K562 (cell line): ENCODE data around the gene THSD8. TPM values are rescaled to one million over a fixed set of nuclear protein-coding genes. Genes with fewer than 3 reads are reported as not detected.

Experiments used
- ATAC-seq: fragments of 200-7000 bp; cut with Tn5 transposase; 3 replicates; pipeline ENCODE4 v1.9.1; 2020; ENCODE audit warnings: moderate library complexity
- BruUV-seq: library from RNA; stranded (reverse); fragments of 400-500 nt; replicated peaks from 2 replicates; lab custom pipeline; 2021; lab: Mats Ljungman, UMichigan
- CTCF ChIA-PET: fragments of 300-600 bp; formaldehyde crosslinking; extraction: SDS; loops from one replicate; lab custom pipeline; 2021; ENCODE audit warnings: low intra/inter-chr PET ratio; lab: Yijun Ruan, JAX
- POLR2A ChIA-PET: fragments of 300-600, 350-650 bp; sonication (Branson Sonifier 250); formaldehyde crosslinking; extraction: SDS; loops from one replicate; lab custom pipeline; 2021; ENCODE audit warnings: antibody characterized with exemption, inconsistent platforms; lab: Yijun Ruan, JAX
- DNase-seq, 4 experiments: peaks; one replicate each; pipeline versions ENCODE4 v3.0.0 to v3.0.0-alpha.2; 2011 to 2018; ENCODE audit warnings: low spot score in 3 of 4, mixed read lengths in 3 of 4; ENCODE audit errors: extremely low read depth in 1 of 4
- FAIRE-seq: peaks from 2 replicates; lab custom pipeline; 2011; peaks lifted over from hg19 to GRCh38; lab: Jason Lieb, UNC
- H2AFZ ChIP-seq: 2 replicates; pipeline ENCODE4 v1.6.0; 2011; ENCODE audit warnings: low read depth, low read length, control low read depth, inconsistent platforms
- H3K27ac ChIP-seq: fragments of 200-600 bp; 3 replicates; pipeline ENCODE4 v1.8.0; 2011; ENCODE audit warnings: low read depth, mild to moderate bottlenecking, control low read depth, inconsistent platforms, low read length, moderate library complexity, mixed read lengths; ENCODE audit errors: extremely low read depth
- H3K27me3 ChIP-seq, 2 experiments: fragments of 300-600 bp in 1 of 2; 2 replicates in 1 of 2; 3 replicates in 1 of 2; pipeline versions ENCODE4 v1.6.0 to v1.8.0; 2011; ENCODE audit warnings: inconsistent platforms in 2 of 2, low read length in 2 of 2, mild to moderate bottlenecking in 1 of 2, mixed read lengths in 1 of 2, moderate library complexity in 1 of 2; ENCODE audit not compliant: control insufficient read depth in 2 of 2, insufficient read depth in 2 of 2
- H3K36me3 ChIP-seq: fragments of 300-600 bp; 3 replicates; pipeline ENCODE4 v1.8.0; 2011; ENCODE audit warnings: mild to moderate bottlenecking, low read length, inconsistent platforms; ENCODE audit not compliant: control insufficient read depth, insufficient read depth
- H3K4me1 ChIP-seq, 2 experiments: fragments of 200-600 bp in 1 of 2; replicated peaks in 1 of 2; 2 replicates in 1 of 2; 3 replicates in 1 of 2; pipeline versions ENCODE4 v1.5.1 to v1.8.0; 2011; ENCODE audit warnings: inconsistent platforms in 2 of 2, low read length in 2 of 2, mild to moderate bottlenecking in 1 of 2, mixed read lengths in 1 of 2, moderate library complexity in 1 of 2; ENCODE audit not compliant: control insufficient read depth in 2 of 2, insufficient read depth in 2 of 2
- H3K4me2 ChIP-seq: 2 replicates; pipeline ENCODE4 v1.6.1; 2011; ENCODE audit warnings: low read length, control low read depth, inconsistent platforms, mixed read lengths; ENCODE audit not compliant: insufficient read depth
- H3K4me3 ChIP-seq: fragments of 200-600 bp; sonication (generic), shearing (Covaris generic); 2 replicates; pipeline ENCODE4 v1.5.1; 2016; ENCODE audit warnings: control low read depth, inconsistent platforms
- H3K79me2 ChIP-seq: fragments of 200-600 bp; 3 replicates; pipeline ENCODE4 v1.8.0; 2011; ENCODE audit warnings: low read length, inconsistent platforms; ENCODE audit not compliant: control insufficient read depth, insufficient read depth
- H3K9ac ChIP-seq, 2 experiments: 2 replicates each; pipeline versions ENCODE4 v1.6.0 to v1.6.1; 2011; ENCODE audit warnings: low read depth in 2 of 2, low read length in 2 of 2, control low read depth in 1 of 2, inconsistent platforms in 1 of 2, mild to moderate bottlenecking in 1 of 2, mixed read lengths in 1 of 2; ENCODE audit not compliant: insufficient read depth in 1 of 2
- H3K9me1 ChIP-seq: one replicate; pipeline ENCODE4 v1.6.0; 2011; ENCODE audit warnings: inconsistent platforms, mild to moderate bottlenecking, low read length, moderate library complexity; ENCODE audit not compliant: control insufficient read depth, insufficient read depth
- H3K9me3 ChIP-seq: replicated peaks from 2 replicates; pipeline ENCODE4 v1.5.1; 2011; ENCODE audit warnings: low read depth, low read length, inconsistent platforms; ENCODE audit not compliant: control insufficient read depth, insufficient read depth
- H4K20me1 ChIP-seq: replicated peaks from 2 replicates; pipeline ENCODE4 v1.6.1; 2011; ENCODE audit warnings: low read length, inconsistent platforms, mixed read lengths; ENCODE audit not compliant: control insufficient read depth, insufficient read depth
- BHLHE40 ChIP-seq: IDR thresholded peaks from 2 replicates; pipeline ENCODE4 v1.6.1; 2011; ENCODE audit warnings: low read length, improper control_type of control experiment
- CBFB ChIP-seq: sonication (generic); formaldehyde crosslinking; IDR thresholded peaks from 2 replicates; pipeline ENCODE4 v1.4.0; 2020; ENCODE audit warnings: mild to moderate bottlenecking, missing genetic modification reagents
- ERF ChIP-seq: fragments of 450-650 bp; formaldehyde crosslinking; IDR thresholded peaks from 2 replicates; pipeline ENCODE4 v1.4.0; 2020; ENCODE audit warnings: mild to moderate bottlenecking, mixed read lengths
- HNRNPK ChIP-seq: fragments of 200-400 bp; formaldehyde crosslinking; IDR thresholded peaks from one replicate; pipeline ENCODE4 v1.6.1; 2018; ENCODE audit warnings: mild to moderate bottlenecking, low read depth, low read length; ENCODE audit not compliant: poor library complexity, severe bottlenecking
- IFI16 ChIP-seq: fragments of 250-450 bp; sonication (Bioruptor Pico); IDR thresholded peaks from 2 replicates; pipeline ENCODE4 v2.1.2; 2022; ENCODE audit warnings: mild to moderate bottlenecking, inconsistent platforms
- MECOM ChIP-seq: fragments of 250-450 bp; sonication (Bioruptor Pico); IDR thresholded peaks from 2 replicates; pipeline ENCODE4 v1.8.0; 2022; ENCODE audit warnings: inconsistent platforms
- NR0B1 ChIP-seq: fragments of 450-650 bp; IDR thresholded peaks from one replicate; pipeline ENCODE4 v1.6.1; 2018; ENCODE audit warnings: mild to moderate bottlenecking, moderate library complexity; ENCODE audit not compliant: partially characterized antibody
- NR3C1 ChIP-seq: sonication (generic); formaldehyde crosslinking; IDR thresholded peaks from 2 replicates; pipeline ENCODE4 v1.8.1; 2022; ENCODE audit warnings: missing genetic modification reagents
- SMARCA5 ChIP-seq: fragments of 450-650 bp; IDR thresholded peaks from 2 replicates; pipeline ENCODE4 v1.6.1; 2016
- TCF7 ChIP-seq: sonication (generic); IDR thresholded peaks from 2 replicates; pipeline ENCODE4 v1.6.1; 2016; ENCODE audit warnings: antibody characterized with exemption, borderline replicate concordance
- TRIM25 ChIP-seq: fragments of 450-650 bp; IDR thresholded peaks from 2 replicates; pipeline ENCODE4 v1.7.0; 2016; ENCODE audit warnings: borderline replicate concordance
- ZNF316 ChIP-seq: fragments of 450-650 bp; IDR thresholded peaks from 2 replicates; pipeline ENCODE4 v1.6.1; 2016
- WGBS: fragments of 100-300 bp; shearing (Covaris generic); methylation state at CpG from one replicate; pipeline ENCODE4 v1.1.6; 2016; ENCODE audit warnings: low coverage, mixed read lengths; ENCODE audit not compliant: insufficient coverage; ENCODE audit errors: missing lambda C conversion rate; 5-methylcytosine and 5-hydroxymethylcytosine counted together
- in situ Hi-C: fragments of 300-500 bp; cut with MboI; formaldehyde crosslinking; loops from 4 replicates; pipeline ENCODE4 v1.15.0; 2018; ENCODE audit warnings: inconsistent platforms, mixed read lengths
- intact Hi-C: fragments of 100-400 bp; cut with micrococcal nuclease; formaldehyde crosslinking; loops from 2 replicates; pipeline ENCODE4 v1.14.2; 2022
- polyA plus RNA-seq, 8 experiments: library from polyadenylated mRNA; depleted of rRNA in 4 of 8; stranded (reverse) in 5 of 8; unstranded in 3 of 8; fragments of >200 nt; fragmentation: Nextera tagmentation in 2 of 8; fragmentation: Illumina TruSeq in 1 of 8; extraction: Ambion mirVana in 2 of 8; extraction: Trizol in 1 of 8; gene quantifications; 2 replicates each; pipeline versions ENCODE4 v1.2.1 to v1.2.3, GENCODE V29; 2011 to 2014; ENCODE audit warnings: inconsistent platforms in 1 of 8, missing spikeins in 1 of 8
- total RNA-seq, 7 experiments: library from RNA; depleted of rRNA in 6 of 7; stranded (reverse); fragments of >200 nt in 6 of 7; fragmentation: Illumina TruSeq in 2 of 7; extraction: Trizol in 2 of 7; gene quantifications; 2 replicates each; pipeline versions ENCODE4 v1.2.1 to v1.2.3, GENCODE V29; 2011 to 2021; ENCODE audit warnings: low replicate concordance in 1 of 7

The THSD8 gene
- total and polyA plus RNA-seq, 9 of the 15 experiments (the other 6 are each of a cell fraction or from before 2014, with no cell fraction given): 8.4 to 42.4 (median 19.9) TPM; not detected in 2

- no peak overlapping the region for H3K4me3 ChIP-seq
- FAIRE-seq (peak; percentile 66), ATAC-seq (peak; percentile 100), DNase-seq (peak; percentile 88 to 93 (median 90))
- in situ Hi-C loops (loop anchor here (5.0 kb wide), 1 partner anchor 80 kb away; no protein-coding TSS in a partner anchor), intact Hi-C loops (loop anchor here (2.0 kb wide), 1 partner anchor 131 kb away; no protein-coding TSS in a partner anchor)
- BruUV-seq: no TSS peak
- H3K27me3 ChIP-seq: no peaks in the 10 kb centered on the region
- H4K20me1 ChIP-seq: no peaks in the 10 kb centered on the region
- H3K79me2 ChIP-seq: no peaks in the 10 kb centered on the region
- H3K36me3 ChIP-seq: peaks cover 24% of the 10 kb centered on the region; the same call in 2 of the 3 replicates
- H3K9me1 ChIP-seq: peaks cover 7% of the 10 kb centered on the region
- H3K27ac ChIP-seq: no peak overlapping the region
- ChIA-PET CTCF (interaction anchor here (0.6 to 1.4 kb wide), 9 partner anchors 23 to 244 kb away, joined by 3 to 6 read pairs (median 3); partner anchors contain the start of gene HOOK2), POLR2A (interaction anchor here (0.5 to 1.3 kb wide), 9 partner anchors 33 to 1470 kb away, joined by 3 to 4 read pairs (median 3); no protein-coding TSS in a partner anchor)
- no peaks in the 10 kb centered on the region for H3K9me3 ChIP-seq
- WGBS: 31% methylated on average over 49 of the region's 69 CpGs
- H3K4me2 ChIP-seq: peak overlapping the region; percentile 54
- H3K4me1 ChIP-seq: peaks cover 8 to 19% of the 10 kb centered on the region in 2 experiments; a peak in 4 of 5 replicates
- H2AFZ ChIP-seq: peak overlapping the region; percentile 58
- peak overlapping the region in 1 of 2 experiments; percentile 80; a peak in 2 of 4 replicates for H3K9ac ChIP-seq
- TF ChIP-seq TCF7: no peak
- TF ChIP-seq NR3C1 (CRISPR knock-in tag): no peak
- no peak for TF ChIP-seq CBFB
- TF ChIP-seq ZNF316: no peak
- TF ChIP-seq MECOM (CRISPR knock-in tag): no peak
- no peak for TF ChIP-seq TRIM25
- TF ChIP-seq SMARCA5: no peak
- no peak for TF ChIP-seq IFI16 (CRISPR knock-in tag)
- TF ChIP-seq NR0B1: no peak
- TF ChIP-seq ERF (CRISPR knock-in tag): no peak
- peak; percentile 22 for TF ChIP-seq HNRNPK
- TF ChIP-seq BHLHE40: peak; percentile 73
These were observed 45.6 kb downstream of the THSD8 start for GRCh38 chr19:12847159-12848139.
